Testis (tissue), 3 donors: Measurements from ENCODE around the gene KLC3. TPM values are rescaled to one million over a fixed set of nuclear protein-coding genes. Genes with fewer than 3 reads are reported as not detected.

Source experiments
- DNase-seq: peaks from one replicate; pipeline ENCODE4 v3.0.0-alpha.2; 2019
- H3K27ac ChIP-seq, 2 donors: fragments of 200-600 bp; sonication (generic); one replicate each; pipeline ENCODE4 v1.5.1; 2019
- H3K27me3 ChIP-seq: fragments of 200-600 bp; sonication (generic); one replicate; pipeline ENCODE4 v1.5.1; 2019
- H3K36me3 ChIP-seq: fragments of 200-600 bp; sonication (generic); one replicate; pipeline ENCODE4 v1.5.1; 2017; ENCODE audit warnings: low read depth; ENCODE audit errors: missing control alignments
- H3K4me1 ChIP-seq: fragments of 200-600 bp; sonication (generic); one replicate; pipeline ENCODE4 v1.5.1; 2019
- H3K4me3 ChIP-seq, 2 donors: fragments of 200-600 bp; sonication (generic); one replicate each; pipeline ENCODE4 v1.5.1; 2017 to 2019
- H3K9me3 ChIP-seq: fragments of 200-600 bp; sonication (generic); one replicate; pipeline ENCODE4 v1.5.1; 2017
- POLR2A ChIP-seq: fragments of 450-650 bp; IDR thresholded peaks from one replicate; pipeline ENCODE4 v1.6.1; 2017; ENCODE audit warnings: antibody characterized with exemption, mild to moderate bottlenecking, moderate library complexity
- WGBS, 2 donors: methylation state at CpG; one replicate each; pipeline ENCODE4 v1.1.5; 2018; 5-methylcytosine and 5-hydroxymethylcytosine counted together
- intact Hi-C: fragments of 100-400 bp; cut with DNase I; formaldehyde crosslinking; loops from one replicate; pipeline ENCODE4 v1.15.1; 2023; ENCODE audit warnings: low total_unique reads
- polyA plus RNA-seq: library from polyadenylated mRNA; stranded (reverse); fragments of 350-450 nt; fragmentation: Illumina TruSeq; extraction: RNeasy Lipid Tissue Mini Kit (QIAGEN cat#74804); gene quantifications from one replicate; pipeline ENCODE4 v1.2.3, GENCODE V29; 2014; ENCODE audit warnings: low read depth, low replicate concordance; ENCODE audit not compliant: insufficient read depth
- total RNA-seq, 2 donors: library from RNA; depleted of rRNA; stranded (reverse); fragments of >200 nt; gene quantifications; one replicate each; pipeline ENCODE4 v1.2.3, GENCODE V29; 2016
- TF ChIP-seq, protein P1 (sequence below), 3 experiments: fragments of 450-650 bp in 2 of 3; fragments of 200-600 bp in 1 of 3; sonication (generic) in 1 of 3; IDR thresholded peaks; one replicate each; pipeline ENCODE4 v1.5.1; 2016 to 2019; ENCODE audit warnings: antibody characterized with exemption in 3 of 3, mild to moderate bottlenecking in 2 of 3, moderate library complexity in 1 of 3

Gene KLC3
- total and polyA plus RNA-seq, 3 donors from 2014 or later = 5.9 to 13.7 (median 6.4) TPM

DNA sequence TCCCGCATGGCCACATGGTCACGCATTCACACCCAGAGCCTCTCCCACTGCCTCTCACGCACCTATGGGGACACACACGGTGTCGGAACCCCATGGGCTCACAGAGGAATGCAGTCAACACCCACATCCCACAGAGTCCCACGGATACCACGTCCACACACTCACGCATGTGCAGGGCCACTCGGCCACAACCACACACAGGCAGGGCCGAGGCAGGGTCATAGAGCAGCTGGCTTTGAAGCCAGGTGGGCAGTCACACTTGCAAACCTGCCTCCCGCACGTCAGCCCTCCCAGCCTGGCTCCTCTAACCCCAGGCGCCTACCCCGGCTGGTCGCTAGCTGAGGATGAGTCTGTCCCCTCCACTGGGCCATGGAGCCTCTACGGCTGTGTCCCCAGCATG is 21.7 kb downstream of the KLC3 start:
- Histone ChIP-seq H3K36me3 (no peaks in the 10 kb centered on the region), H3K27ac (no peak overlapping the region), H3K4me1 (no peaks in the 10 kb centered on the region), H3K9me3 (no peaks in the 10 kb centered on the region), H3K27me3 (no peaks in the 10 kb centered on the region), H3K4me3 (no peak overlapping the region)
- DNase-seq = no peak
- intact Hi-C loops = no loop called here
- TF ChIP-seq, protein P1, sequence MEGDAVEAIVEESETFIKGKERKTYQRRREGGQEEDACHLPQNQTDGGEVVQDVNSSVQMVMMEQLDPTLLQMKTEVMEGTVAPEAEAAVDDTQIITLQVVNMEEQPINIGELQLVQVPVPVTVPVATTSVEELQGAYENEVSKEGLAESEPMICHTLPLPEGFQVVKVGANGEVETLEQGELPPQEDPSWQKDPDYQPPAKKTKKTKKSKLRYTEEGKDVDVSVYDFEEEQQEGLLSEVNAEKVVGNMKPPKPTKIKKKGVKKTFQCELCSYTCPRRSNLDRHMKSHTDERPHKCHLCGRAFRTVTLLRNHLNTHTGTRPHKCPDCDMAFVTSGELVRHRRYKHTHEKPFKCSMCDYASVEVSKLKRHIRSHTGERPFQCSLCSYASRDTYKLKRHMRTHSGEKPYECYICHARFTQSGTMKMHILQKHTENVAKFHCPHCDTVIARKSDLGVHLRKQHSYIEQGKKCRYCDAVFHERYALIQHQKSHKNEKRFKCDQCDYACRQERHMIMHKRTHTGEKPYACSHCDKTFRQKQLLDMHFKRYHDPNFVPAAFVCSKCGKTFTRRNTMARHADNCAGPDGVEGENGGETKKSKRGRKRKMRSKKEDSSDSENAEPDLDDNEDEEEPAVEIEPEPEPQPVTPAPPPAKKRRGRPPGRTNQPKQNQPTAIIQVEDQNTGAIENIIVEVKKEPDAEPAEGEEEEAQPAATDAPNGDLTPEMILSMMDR (IDR thresholded peaks at IDR 0.05) = no peak
- no peak for TF ChIP-seq POLR2A
- 91 to 96% methylated on average over 13 to 16 of the region's 16 CpGs for whole genome bisulfite sequencing, 2 donors

DNA sequence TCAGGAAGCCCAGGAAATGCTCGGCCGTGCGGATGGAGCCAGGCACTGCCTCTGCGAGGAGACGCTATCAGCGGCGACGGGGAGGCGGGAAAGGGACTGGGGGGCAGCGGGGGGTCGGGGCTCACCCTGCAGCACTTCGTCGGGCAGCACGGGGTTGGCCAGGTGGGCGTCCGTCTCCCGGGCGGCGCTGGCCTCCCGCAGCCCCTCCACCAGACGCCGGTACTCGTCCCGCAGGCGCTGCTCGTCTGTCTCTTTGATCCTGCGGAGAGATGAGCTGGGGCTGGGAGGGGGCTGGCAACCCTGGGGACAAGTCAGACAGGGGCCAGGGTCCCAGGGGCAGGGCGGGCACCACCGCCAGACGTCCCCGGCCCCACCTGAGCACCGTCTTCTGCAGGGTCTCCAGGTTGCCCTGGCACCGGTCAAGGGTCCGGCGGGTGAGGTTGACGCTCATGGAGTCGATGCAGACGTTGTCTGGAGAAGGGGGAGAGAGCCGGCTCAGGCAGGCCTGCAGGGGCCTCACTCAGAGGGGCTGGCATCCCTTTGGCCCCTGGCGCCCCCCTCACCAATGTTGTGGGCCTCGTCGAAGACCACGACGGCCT is 23.4 kb downstream of the KLC3 start:
- intact Hi-C loops = no loop called here
- no peaks in the 10 kb centered on the region for H3K4me1 ChIP-seq
- no peak for TF ChIP-seq POLR2A
- TF ChIP-seq, protein P1 (IDR thresholded peaks at IDR 0.05) = no peak
- 77 to 80% methylated on average over 1 to 42 of the region's 44 CpGs for WGBS, 2 donors
- DNase-seq = no peak
- H3K36me3 ChIP-seq = no peaks in the 10 kb centered on the region
- H3K9me3 ChIP-seq = no peaks in the 10 kb centered on the region
- H3K27me3 ChIP-seq = no peaks in the 10 kb centered on the region
- no peak overlapping the region for H3K4me3 ChIP-seq
- no peak overlapping the region for H3K27ac ChIP-seq

DNA sequence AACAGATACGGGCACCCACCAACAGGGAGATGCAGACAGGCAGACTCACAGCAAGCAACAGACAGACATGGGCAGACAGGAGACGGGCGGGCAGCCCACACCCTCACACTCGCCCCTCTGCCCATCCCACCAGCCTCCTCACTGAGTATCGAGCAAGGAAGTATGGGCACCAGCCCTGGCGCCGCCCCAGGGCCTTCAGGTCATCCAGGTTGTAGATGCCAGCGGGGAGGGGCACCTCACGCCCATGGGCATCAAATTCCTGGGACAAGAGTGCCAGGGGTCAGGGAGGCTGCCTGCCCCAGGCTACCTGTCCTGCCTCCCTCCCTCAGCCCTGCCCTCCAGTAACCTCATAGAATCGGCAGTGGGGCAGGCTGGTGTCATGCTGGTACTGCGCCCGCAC is 24.1 kb downstream of the KLC3 start:
- no peaks in the 10 kb centered on the region for H3K27me3 ChIP-seq
- H3K27ac ChIP-seq = no peak overlapping the region
- H3K9me3 ChIP-seq = no peaks in the 10 kb centered on the region
- no peaks in the 10 kb centered on the region for H3K36me3 ChIP-seq
- intact Hi-C loops = no loop called here
- 93% methylated on average over 6 to 12 of the region's 12 CpGs for WGBS, 2 donors
- no peak for DNase-seq
- no peaks in the 10 kb centered on the region for H3K4me1 ChIP-seq
- no peak for TF ChIP-seq POLR2A
- TF ChIP-seq, protein P1 (IDR thresholded peaks at IDR 0.05) = no peak
- no peak overlapping the region for H3K4me3 ChIP-seq

DNA sequence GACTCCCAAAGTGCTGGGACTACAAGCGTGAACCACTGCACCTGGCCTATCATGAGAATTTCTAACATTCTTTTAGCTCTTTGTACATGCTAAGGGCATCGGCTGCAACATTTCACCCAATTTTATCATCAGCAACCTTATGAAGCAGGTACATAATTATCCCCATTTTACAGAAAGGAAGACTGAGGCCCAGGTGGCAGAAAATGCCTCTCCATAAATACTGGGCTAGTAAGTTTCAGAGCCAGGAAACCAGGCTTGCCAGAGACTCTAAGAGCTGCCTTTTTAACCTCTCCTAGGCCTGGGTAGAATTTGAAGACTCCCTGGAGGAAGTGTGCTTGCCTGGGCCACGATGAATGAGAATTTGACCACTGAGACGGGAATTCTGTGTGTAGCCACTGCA is 27.6 kb downstream of the KLC3 start:
- 87 to 94% methylated on average over 4 of the region's 4 CpGs for whole genome bisulfite sequencing, 2 donors
- Histone ChIP-seq H3K4me1 (peaks cover 6% of the 10 kb centered on the region), H3K27ac (no peak overlapping the region), H3K9me3 (no peaks in the 10 kb centered on the region), H3K4me3 (no peak overlapping the region), H3K36me3 (no peaks in the 10 kb centered on the region), H3K27me3 (no peaks in the 10 kb centered on the region)
- TF ChIP-seq, protein P1 (IDR thresholded peaks at IDR 0.05) = no peak
- no peak for TF ChIP-seq POLR2A
- DNase-seq = no peak
- intact Hi-C loops = no loop called here

DNA sequence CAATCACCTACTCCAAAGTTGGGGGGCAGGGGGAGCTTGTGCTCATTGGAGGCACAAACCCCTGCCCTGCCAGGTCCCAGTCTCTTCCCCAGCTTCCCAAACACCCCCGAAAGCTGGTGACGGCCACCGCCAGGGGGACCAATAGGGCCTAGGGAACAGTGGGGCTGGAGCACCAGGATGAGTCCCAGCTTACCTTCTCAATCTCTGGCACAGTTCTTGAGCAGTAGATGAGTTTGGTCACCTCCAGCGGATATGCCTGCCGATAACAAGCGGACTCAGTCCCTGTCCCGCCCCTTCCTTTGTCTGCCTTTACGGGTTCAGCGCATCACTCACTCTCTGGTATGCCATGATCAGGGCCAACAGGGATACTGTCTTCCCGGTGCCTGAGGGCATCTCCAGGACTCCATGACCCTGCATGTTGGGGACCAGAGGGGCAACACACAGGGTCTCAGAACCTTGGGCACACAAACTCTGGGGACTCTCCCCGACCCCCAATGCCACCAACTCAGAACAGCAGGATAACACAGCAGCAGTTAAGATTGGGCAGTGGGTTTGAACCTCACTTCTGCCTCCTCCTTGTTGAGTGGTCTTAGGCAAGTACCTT is 28.3 kb downstream of the KLC3 start:
- no peak for DNase-seq
- no peak for TF ChIP-seq POLR2A
- TF ChIP-seq, protein P1 (IDR thresholded peaks at IDR 0.05) = no peak
- no peak overlapping the region for H3K27ac ChIP-seq
- H3K27me3 ChIP-seq = no peaks in the 10 kb centered on the region
- peaks cover 6% of the 10 kb centered on the region for H3K4me1 ChIP-seq
- no peaks in the 10 kb centered on the region for H3K36me3 ChIP-seq
- WGBS, 2 donors = 91 to 96% methylated on average over 5 to 11 of the region's 11 CpGs
- H3K9me3 ChIP-seq = no peaks in the 10 kb centered on the region
- intact Hi-C loops = no loop called here
- H3K4me3 ChIP-seq = no peak overlapping the region
